NCI-H128 (cell line): ENCODE measurements around the gene MTPN.

Experiments used
- DNase-seq: peaks from one replicate; lab custom pipeline; 2025; ENCODE audit not compliant: unreplicated experiment; lab: John Stamatoyannopoulos, UW

MTPN gene

GRCh38 chr7:135990258-135990657 is 13.1 kb upstream of the MTPN start:
- no peak for DNase-seq

- DNase-seq: no peak
Observed at GRCh38 chr7:135981958-135982646, 4.9 kb upstream of the MTPN start.

- DNase-seq: no peak
Observed at GRCh38 chr7:135980665-135981180, 3.6 kb upstream of the MTPN start.

GRCh38 chr7:135980012-135980551 is 2.9 kb upstream of the MTPN start:
- no peak for DNase-seq

- DNase-seq: no peak
Observed at GRCh38 chr7:135979471-135980011, 2.4 kb upstream of the MTPN start.

GRCh38 chr7:135978624-135979023 is 1.5 kb upstream of the MTPN start:
- no peak for DNase-seq

- no peak for DNase-seq
Observed at GRCh38 chr7:135977742-135978066, 545 bp upstream of the MTPN start.

GRCh38 chr7:135976312-135977006 is 700 bp downstream of the MTPN start:
- DNase-seq: no peak

GRCh38 chr7:135975166-135975565 is 2.0 kb downstream of the MTPN start:
- no peak for DNase-seq

GRCh38 chr7:135974667-135975066 is 2.5 kb downstream of the MTPN start:
- no peak for DNase-seq

GRCh38 chr7:135971366-135971725 is 5.8 kb downstream of the MTPN start:
- no peak for DNase-seq

GRCh38 chr7:135970682-135971365 is 6.3 kb downstream of the MTPN start:
- DNase-seq: no peak

- no peak for DNase-seq
Observed at GRCh38 chr7:135970045-135970444, 7.1 kb downstream of the MTPN start.

GRCh38 chr7:135966341-135967043 is 10.7 kb downstream of the MTPN start:
- DNase-seq: no peak

GRCh38 chr7:135965602-135966001 is 11.6 kb downstream of the MTPN start:
- no peak for DNase-seq

GRCh38 chr7:135964791-135965190 is 12.4 kb downstream of the MTPN start:
- no peak for DNase-seq

- DNase-seq: no peak
Observed at GRCh38 chr7:135964274-135964673, 12.9 kb downstream of the MTPN start.

GRCh38 chr7:135962802-135963201 is 14.4 kb downstream of the MTPN start:
- no peak for DNase-seq

GRCh38 chr7:135960709-135961451 is 16.3 kb downstream of the MTPN start:
- DNase-seq: no peak

GRCh38 chr7:135959646-135960363 is 17.4 kb downstream of the MTPN start:
- no peak for DNase-seq
